Cardiac muscle cell (in vitro differentiated cells and primary cell): ENCODE measurements around the gene RASA3. TPM values are rescaled to one million over a fixed set of nuclear protein-coding genes. Genes with fewer than 3 reads are reported as not detected.

Source experiments
- DNase-seq, 2 donors: peaks; one replicate each; pipeline versions ENCODE4 v3.0.0 to v3.0.0-alpha.2; 2010 to 2017; ENCODE audit warnings: low read depth in 1 of 2, low spot score in 1 of 2
- H3K27ac ChIP-seq: fragments of 200-600 bp; sonication (generic); 2 replicates; pipeline ENCODE4 v1.5.1; 2016
- H3K27me3 ChIP-seq: fragments of 200-600 bp; sonication (generic); 2 replicates; pipeline ENCODE4 v1.6.0; 2016; ENCODE audit warnings: control low read depth
- H3K36me3 ChIP-seq: fragments of 200-600 bp; sonication (generic); 2 replicates; pipeline ENCODE4 v1.5.1; 2016; ENCODE audit warnings: control low read depth
- H3K4me1 ChIP-seq: fragments of 200-600 bp; sonication (generic); 2 replicates; pipeline ENCODE4 v1.8.1; 2017; ENCODE audit warnings: low read depth, mild to moderate bottlenecking, mixed run types
- H3K4me3 ChIP-seq: fragments of 200-600 bp; sonication (generic); 2 replicates; pipeline ENCODE4 v1.5.1; 2016; ENCODE audit warnings: mild to moderate bottlenecking
- H3K9me3 ChIP-seq: fragments of 200-600 bp; sonication (generic); 2 replicates; pipeline ENCODE4 v1.5.1; 2017; ENCODE audit warnings: low read depth, mild to moderate bottlenecking, control low read depth
- polyA plus RNA-seq: library from polyadenylated mRNA; unstranded; fragments of >200 nt; fragmentation: Nextera tagmentation; extraction: Ambion mirVana; gene quantifications from 2 replicates; pipeline ENCODE4 v1.2.1, GENCODE V29; 2016
- total RNA-seq: library from RNA; depleted of rRNA; stranded (reverse); fragments of >200 nt; gene quantifications from 2 replicates; pipeline ENCODE4 v1.2.3, GENCODE V29; 2016
- TF ChIP-seq, protein P1 (sequence below): IDR thresholded peaks from 2 replicates; pipeline ENCODE4 v1.5.1; 2012; ENCODE audit warnings: low read depth, mild to moderate bottlenecking, low read length

RASA3 gene
- total and polyA plus RNA-seq, 2 experiments from 2014 or later: 14.0 to 26.0 TPM

DNA sequence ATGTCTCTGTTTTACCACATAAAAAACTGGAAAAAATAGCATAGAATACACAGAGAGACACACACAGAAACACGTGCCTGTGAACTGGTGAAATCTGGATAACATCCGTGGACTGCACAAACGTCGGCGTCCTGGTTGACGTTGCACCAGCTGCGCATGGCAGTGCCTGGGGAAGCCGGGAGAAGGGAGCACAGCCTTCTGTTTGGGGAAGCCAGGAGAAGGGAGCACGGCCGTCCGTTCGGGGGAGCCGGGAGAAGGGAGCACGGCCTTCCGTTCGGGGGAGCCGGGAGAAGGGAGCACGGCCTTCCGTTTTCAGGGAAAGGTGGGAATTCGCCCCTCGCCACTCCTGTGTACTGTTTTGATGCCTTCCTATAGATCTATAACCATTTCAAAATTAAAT is 94.7 kb downstream of the RASA3 start:
- no peaks in the 10 kb centered on the region for H3K9me3 ChIP-seq
- DNase-seq: no peak
- no peaks in the 10 kb centered on the region for H3K36me3 ChIP-seq
- H3K4me3 ChIP-seq: no peak overlapping the region
- TF ChIP-seq, protein P1, sequence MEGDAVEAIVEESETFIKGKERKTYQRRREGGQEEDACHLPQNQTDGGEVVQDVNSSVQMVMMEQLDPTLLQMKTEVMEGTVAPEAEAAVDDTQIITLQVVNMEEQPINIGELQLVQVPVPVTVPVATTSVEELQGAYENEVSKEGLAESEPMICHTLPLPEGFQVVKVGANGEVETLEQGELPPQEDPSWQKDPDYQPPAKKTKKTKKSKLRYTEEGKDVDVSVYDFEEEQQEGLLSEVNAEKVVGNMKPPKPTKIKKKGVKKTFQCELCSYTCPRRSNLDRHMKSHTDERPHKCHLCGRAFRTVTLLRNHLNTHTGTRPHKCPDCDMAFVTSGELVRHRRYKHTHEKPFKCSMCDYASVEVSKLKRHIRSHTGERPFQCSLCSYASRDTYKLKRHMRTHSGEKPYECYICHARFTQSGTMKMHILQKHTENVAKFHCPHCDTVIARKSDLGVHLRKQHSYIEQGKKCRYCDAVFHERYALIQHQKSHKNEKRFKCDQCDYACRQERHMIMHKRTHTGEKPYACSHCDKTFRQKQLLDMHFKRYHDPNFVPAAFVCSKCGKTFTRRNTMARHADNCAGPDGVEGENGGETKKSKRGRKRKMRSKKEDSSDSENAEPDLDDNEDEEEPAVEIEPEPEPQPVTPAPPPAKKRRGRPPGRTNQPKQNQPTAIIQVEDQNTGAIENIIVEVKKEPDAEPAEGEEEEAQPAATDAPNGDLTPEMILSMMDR: no peak
- no peaks in the 10 kb centered on the region for H3K27me3 ChIP-seq
- no peaks in the 10 kb centered on the region for H3K4me1 ChIP-seq
- no peak overlapping the region for H3K27ac ChIP-seq

DNA sequence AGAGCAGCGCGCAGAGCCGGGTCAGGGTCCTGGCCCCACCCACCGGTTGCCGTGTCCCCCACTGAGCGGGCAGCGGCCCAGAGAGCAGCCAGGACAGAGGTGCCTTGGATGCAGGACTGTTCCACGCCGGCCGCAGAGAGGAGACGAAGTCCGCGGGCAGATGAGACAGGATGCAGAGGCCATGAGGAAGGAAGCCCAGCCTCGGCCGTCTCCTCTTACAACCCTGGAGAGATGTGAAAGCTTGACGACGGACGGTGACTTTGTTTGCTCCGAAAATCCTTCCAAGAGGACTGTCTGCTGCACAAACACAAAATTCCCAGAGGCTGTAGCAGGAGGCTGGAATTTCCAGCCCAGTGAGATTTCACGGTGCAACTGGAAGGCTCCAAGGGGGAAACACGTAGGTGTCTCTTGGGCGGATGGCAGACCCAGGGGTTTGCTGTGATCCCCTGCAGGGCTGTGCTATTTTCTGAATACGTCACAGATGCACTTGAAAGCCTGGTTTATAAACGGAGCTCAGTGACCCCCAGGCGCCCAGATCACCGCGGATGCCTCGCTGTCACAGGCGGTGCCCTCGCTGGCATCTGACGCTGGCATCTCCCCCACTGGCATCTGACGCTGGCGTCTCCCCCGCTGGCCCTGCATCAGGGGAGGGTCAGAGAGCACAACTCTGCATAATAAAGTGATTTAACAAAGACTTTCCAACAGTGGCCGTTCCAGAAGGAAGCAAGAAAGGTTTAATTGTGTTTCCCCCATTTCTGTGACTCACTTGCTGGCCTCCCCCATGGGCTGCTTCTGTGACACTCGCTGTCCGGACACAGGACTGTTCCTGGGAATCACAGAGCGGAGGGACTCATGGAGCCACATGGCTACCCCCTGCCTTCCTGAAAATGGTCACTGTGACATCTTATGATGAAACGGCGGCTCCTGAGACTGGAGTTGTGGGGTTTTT is 96.6 kb downstream of the RASA3 start:
- H3K27me3 ChIP-seq: no peaks in the 10 kb centered on the region
- H3K9me3 ChIP-seq: no peaks in the 10 kb centered on the region
- H3K27ac ChIP-seq: no peak overlapping the region
- no peaks in the 10 kb centered on the region for H3K4me1 ChIP-seq
- H3K4me3 ChIP-seq: no peak overlapping the region
- H3K36me3 ChIP-seq: no peaks in the 10 kb centered on the region
- TF ChIP-seq, protein P1: no peak
- DNase-seq: peak; percentile 18 to 26

DNA sequence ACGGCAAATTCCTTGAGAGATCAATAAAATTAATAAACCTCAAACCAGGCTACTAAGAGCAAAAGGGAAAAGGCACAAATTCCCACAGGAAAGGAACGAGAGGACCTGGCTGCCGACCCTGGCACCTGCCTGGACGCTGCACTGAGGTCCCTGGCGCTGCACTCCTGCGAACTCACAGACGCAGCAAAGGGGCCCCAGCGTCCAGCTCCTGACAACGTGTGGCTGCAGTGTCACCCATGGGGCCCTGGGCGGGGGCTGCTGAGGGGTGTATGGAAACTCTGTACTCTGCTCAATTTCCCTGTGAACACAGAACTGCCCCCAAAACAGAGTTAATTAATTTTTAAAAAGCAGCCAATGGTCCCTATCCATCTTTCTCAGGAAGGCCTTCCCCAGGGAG is 97.2 kb downstream of the RASA3 start:
- H3K27ac ChIP-seq: no peak overlapping the region
- no peaks in the 10 kb centered on the region for H3K4me1 ChIP-seq
- no peak overlapping the region for H3K4me3 ChIP-seq
- H3K9me3 ChIP-seq: no peaks in the 10 kb centered on the region
- TF ChIP-seq, protein P1: no peak
- no peaks in the 10 kb centered on the region for H3K27me3 ChIP-seq
- no peaks in the 10 kb centered on the region for H3K36me3 ChIP-seq
- DNase-seq: no peak

DNA sequence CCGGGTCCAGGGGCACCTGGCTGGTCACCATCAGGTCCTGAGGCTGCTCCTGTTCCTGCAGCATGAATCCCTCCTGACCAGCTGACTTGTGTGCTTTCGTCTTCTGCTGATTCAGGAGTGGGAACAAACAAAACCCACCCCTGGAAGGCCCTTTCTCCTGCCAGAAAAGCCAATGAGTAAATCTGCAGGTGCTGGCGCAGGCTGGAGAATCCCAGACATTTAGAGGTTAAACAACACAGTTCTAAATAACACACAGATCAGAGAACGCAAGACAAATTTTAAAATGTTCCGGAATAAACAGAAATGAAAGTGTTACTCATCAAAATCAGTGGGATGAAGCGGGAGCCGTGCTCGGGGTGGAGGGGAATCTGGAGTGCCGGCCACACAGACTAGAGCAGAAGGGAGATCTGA is 97.9 kb downstream of the RASA3 start:
- H3K4me3 ChIP-seq: no peak overlapping the region
- H3K4me1 ChIP-seq: no peaks in the 10 kb centered on the region
- TF ChIP-seq, protein P1: no peak
- no peak for DNase-seq
- H3K27me3 ChIP-seq: no peaks in the 10 kb centered on the region
- H3K27ac ChIP-seq: peak overlapping the region; percentile 12
- no peaks in the 10 kb centered on the region for H3K9me3 ChIP-seq
- H3K36me3 ChIP-seq: no peaks in the 10 kb centered on the region

DNA sequence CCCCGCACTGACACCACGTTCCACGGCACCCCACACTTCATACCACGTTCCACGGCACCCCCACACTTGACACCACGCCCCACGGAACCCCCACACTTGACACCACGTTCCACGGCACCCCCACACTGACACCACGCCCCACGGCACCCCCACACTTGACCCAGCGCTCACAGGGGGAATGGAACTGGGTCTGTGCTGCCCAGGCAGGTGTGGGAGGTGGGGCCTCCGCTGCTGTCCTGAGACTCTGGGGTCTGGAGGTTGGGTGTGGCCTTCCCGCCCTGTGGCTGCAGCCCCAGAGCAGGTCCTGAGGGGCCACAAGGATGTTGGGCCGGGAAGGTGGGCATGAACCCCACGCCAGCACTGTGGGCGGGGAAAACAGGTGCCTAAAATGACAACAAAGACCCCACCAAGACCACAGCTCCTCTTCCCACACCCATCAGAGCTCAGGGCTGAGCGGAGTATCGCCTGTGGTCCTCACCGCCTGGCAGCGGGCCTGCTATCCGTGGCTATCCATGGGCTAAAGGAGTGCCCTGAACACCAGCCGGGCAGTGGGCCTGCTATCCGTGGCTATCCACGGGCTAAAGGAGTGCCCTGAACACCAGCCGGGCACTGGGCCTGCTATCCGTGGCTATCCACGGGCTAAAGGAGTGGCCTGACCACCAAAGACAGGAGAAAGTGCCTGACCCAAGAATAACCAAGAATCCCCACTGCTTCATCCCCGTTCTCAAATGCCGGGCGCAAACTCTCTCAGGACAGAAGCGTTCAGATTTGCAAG is 98.7 kb downstream of the RASA3 start:
- Histone ChIP-seq H3K27me3 (no peaks in the 10 kb centered on the region), H3K9me3 (no peaks in the 10 kb centered on the region), H3K4me3 (no peak overlapping the region), H3K36me3 (no peaks in the 10 kb centered on the region), H3K4me1 (no peaks in the 10 kb centered on the region), H3K27ac (peak overlapping the region; percentile 12)
- TF ChIP-seq, protein P1: no peak
- DNase-seq: no peak
